OCI-LY1 (cell line): ENCODE measurements around the gene MUC13.

Source experiments
- H2AFZ ChIP-seq: fragments of 200-600 bp; sonication (generic), shearing (Covaris generic); 2 replicates; pipeline ENCODE4 v1.6.0; 2014; ENCODE audit warnings: antibody characterized with exemption, mild to moderate bottlenecking, low read length
- H3F3A ChIP-seq: fragments of 200-600 bp; sonication (generic), shearing (Covaris generic); 2 replicates; pipeline ENCODE4 v1.6.0; 2014; ENCODE audit warnings: mild to moderate bottlenecking, antibody characterized with exemption, low read length, moderate library complexity; ENCODE audit not compliant: insufficient read depth
- H3K27ac ChIP-seq: fragments of 200-600 bp; sonication (generic); 2 replicates; pipeline ENCODE4 v1.5.1; 2014; ENCODE audit warnings: low read length, mixed run types, mild to moderate bottlenecking, low read depth; ENCODE audit not compliant: poor library complexity, severe bottlenecking
- H3K27me3 ChIP-seq: fragments of 200-600 bp; sonication (generic); 2 replicates; pipeline ENCODE4 v1.6.0; 2014; ENCODE audit warnings: antibody characterized with exemption, mild to moderate bottlenecking, low read length, moderate library complexity; ENCODE audit not compliant: insufficient read depth
- H3K36me3 ChIP-seq: fragments of 200-600 bp; sonication (generic); 2 replicates; pipeline ENCODE4 v1.6.1; 2014; ENCODE audit warnings: mild to moderate bottlenecking, antibody characterized with exemption, low read length, moderate library complexity, mixed read lengths; ENCODE audit not compliant: insufficient read depth
- H3K4me1 ChIP-seq: fragments of 200-600 bp; sonication (generic); 2 replicates; pipeline ENCODE4 v1.5.1; 2014; ENCODE audit warnings: mild to moderate bottlenecking, low read length, moderate library complexity; ENCODE audit not compliant: insufficient read depth, severe bottlenecking
- H3K4me2 ChIP-seq: fragments of 200-600 bp; sonication (generic), shearing (Covaris generic); 2 replicates; pipeline ENCODE4 v1.6.1; 2014; ENCODE audit warnings: low read length
- H3K4me3 ChIP-seq: fragments of 200-600 bp; sonication (generic); 2 replicates; pipeline ENCODE4 v1.5.1; 2014; ENCODE audit warnings: low read length, low read depth, mild to moderate bottlenecking, mixed read lengths; ENCODE audit not compliant: poor library complexity, severe bottlenecking
- H3K79me2 ChIP-seq: fragments of 200-600 bp; shearing (Covaris generic); 2 replicates; pipeline ENCODE4 v1.6.1; 2016; ENCODE audit warnings: mixed run types, low read length, mixed read lengths; ENCODE audit not compliant: insufficient read depth
- H3K9ac ChIP-seq: fragments of 200-600 bp; sonication (generic), shearing (Covaris generic); 2 replicates; pipeline ENCODE4 v1.6.1; 2014; ENCODE audit warnings: mild to moderate bottlenecking, low read length, mixed read lengths
- H3K9me2 ChIP-seq: fragments of 200-600 bp; sonication (generic), shearing (Covaris generic); 2 replicates; pipeline ENCODE4 v1.6.1; 2014; ENCODE audit warnings: low read depth, mild to moderate bottlenecking, low read length, mixed read lengths
- H3K9me3 ChIP-seq: fragments of 200-600 bp; shearing (Covaris generic); 2 replicates; pipeline ENCODE4 v1.6.1; 2014; ENCODE audit warnings: low read length, mixed read lengths
- H4K20me1 ChIP-seq: fragments of 200-600 bp; sonication (generic), shearing (Covaris generic); 2 replicates; pipeline ENCODE4 v1.6.0; 2016; ENCODE audit warnings: mild to moderate bottlenecking, low read length; ENCODE audit not compliant: insufficient read depth
- CTCF ChIP-seq: fragments of 200-600 bp; sonication (generic), shearing (Covaris generic); IDR thresholded peaks from 2 replicates; pipeline ENCODE4 v1.5.1; 2017; ENCODE audit warnings: mild to moderate bottlenecking, antibody characterized with exemption, low read length, moderate library complexity, mixed read lengths
- EZH2 ChIP-seq: fragments of 200-600 bp; sonication (generic), shearing (Covaris generic); IDR thresholded peaks from 2 replicates; pipeline ENCODE4 v1.8.0; 2017; ENCODE audit warnings: borderline replicate concordance, mixed run types, mild to moderate bottlenecking, antibody characterized with exemption, low read length, moderate library complexity, mixed read lengths

MUC13 gene

GRCh38 chr3:124916837-124917409 lies 17.6 kb downstream of the MUC13 start:
- Histone ChIP-seq H3K9me2 (no peaks in the 10 kb centered on the region), H4K20me1 (no peaks in the 10 kb centered on the region), H3K36me3 (no peaks in the 10 kb centered on the region), H3K4me2 (no peak overlapping the region), H3K4me1 (no peaks in the 10 kb centered on the region), H3K9ac (no peak overlapping the region), H3K27ac (no peak overlapping the region), H3K9me3 (no peaks in the 10 kb centered on the region), H3K4me3 (no peak overlapping the region), H3K79me2 (no peaks in the 10 kb centered on the region), H2AFZ (no peak overlapping the region), H3F3A (no peaks in the 10 kb centered on the region), H3K27me3 (no peaks in the 10 kb centered on the region; the same call in 1 of the 2 replicates)
- TF ChIP-seq CTCF: no peak
- TF ChIP-seq EZH2: no peak

- Histone ChIP-seq H3K27ac (no peak overlapping the region), H4K20me1 (no peaks in the 10 kb centered on the region), H3K9ac (no peak overlapping the region), H2AFZ (no peak overlapping the region), H3K36me3 (no peaks in the 10 kb centered on the region), H3K79me2 (no peaks in the 10 kb centered on the region), H3K4me3 (no peak overlapping the region), H3K4me1 (no peaks in the 10 kb centered on the region), H3K27me3 (no peaks in the 10 kb centered on the region; the same call in 1 of the 2 replicates), H3K9me2 (no peaks in the 10 kb centered on the region), H3K9me3 (no peaks in the 10 kb centered on the region), H3K4me2 (no peak overlapping the region), H3F3A (no peaks in the 10 kb centered on the region)
- TF ChIP-seq CTCF (no peak), EZH2 (no peak)
These were observed 19.3 kb downstream of the MUC13 start for GRCh38 chr3:124915254-124915653.

GRCh38 chr3:124907957-124908356 lies 26.6 kb downstream of the MUC13 start:
- H3K4me3 ChIP-seq: no peak overlapping the region
- H3F3A ChIP-seq: no peaks in the 10 kb centered on the region
- H3K4me1 ChIP-seq: no peaks in the 10 kb centered on the region
- H3K27me3 ChIP-seq: no peaks in the 10 kb centered on the region
- H3K9ac ChIP-seq: no peak overlapping the region
- no peaks in the 10 kb centered on the region for H3K36me3 ChIP-seq
- no peak overlapping the region for H3K27ac ChIP-seq
- H3K4me2 ChIP-seq: no peak overlapping the region
- no peak overlapping the region for H2AFZ ChIP-seq
- no peaks in the 10 kb centered on the region for H3K79me2 ChIP-seq
- no peaks in the 10 kb centered on the region for H3K9me2 ChIP-seq
- TF ChIP-seq CTCF (no peak), EZH2 (no peak)
- no peaks in the 10 kb centered on the region for H4K20me1 ChIP-seq
- H3K9me3 ChIP-seq: no peaks in the 10 kb centered on the region
